K562 (cell line): ENCODE results near the gene ZSWIM4.

Experiments used
- GATAD2B ChIP-seq: fragments of 450-650 bp; IDR thresholded peaks from 2 replicates; pipeline ENCODE4 v1.6.1; 2017; ENCODE audit warnings: mild to moderate bottlenecking, borderline replicate concordance
- KDM1A ChIP-seq, 2 experiments: fragments of 450-650 bp; IDR thresholded peaks; 2 replicates each; pipeline ENCODE4 v1.6.1; 2016; ENCODE audit warnings: mild to moderate bottlenecking in 2 of 2
- SP2 ChIP-seq: IDR thresholded peaks from 2 replicates; pipeline ENCODE4 v1.6.1; 2011; ENCODE audit warnings: mild to moderate bottlenecking, low read depth, low read length, moderate library complexity; ENCODE audit not compliant: poor library complexity, severe bottlenecking; ENCODE audit errors: extremely low read depth
- ZBTB8A ChIP-seq: fragments of 450-650 bp; IDR thresholded peaks from 2 replicates; pipeline ENCODE4 v1.6.1; 2018; ENCODE audit warnings: mild to moderate bottlenecking, moderate library complexity; ENCODE audit not compliant: partially characterized antibody
- ZNF165 ChIP-seq: fragments of 250-450 bp; sonication (Bioruptor Pico); IDR thresholded peaks from 2 replicates; pipeline ENCODE4 v1.4.0; 2020; ENCODE audit warnings: borderline replicate concordance
- ZNF316 ChIP-seq: fragments of 450-650 bp; IDR thresholded peaks from 2 replicates; pipeline ENCODE4 v1.6.1; 2016
- TF ChIP-seq, protein P1 (sequence below): fragments of 450-650 bp; formaldehyde crosslinking; IDR thresholded peaks from 2 replicates; pipeline ENCODE4 v1.4.0; 2022; ENCODE audit warnings: missing genetic modification characterization

DNA sequence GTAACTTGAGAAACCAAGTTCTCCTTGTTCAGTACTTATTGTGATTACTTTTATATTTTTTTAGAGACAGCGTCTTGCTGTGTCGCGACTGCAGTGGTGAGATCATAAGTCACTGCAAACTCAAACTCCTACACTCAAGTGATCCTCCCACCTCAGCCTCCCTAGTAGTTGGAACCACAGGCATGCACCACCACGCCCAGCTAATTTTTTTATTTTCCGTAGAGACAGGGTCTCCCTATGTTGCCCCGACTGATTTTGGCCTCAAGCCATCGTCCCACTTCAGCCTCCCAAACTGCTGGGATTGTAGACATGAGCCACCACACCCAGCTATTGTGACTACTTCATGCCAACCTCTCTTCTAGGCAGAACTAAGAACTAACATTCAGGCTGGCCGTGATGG, 12.7 kb upstream of the ZSWIM4 start:
- no peak for TF ChIP-seq GATAD2B
- TF ChIP-seq KDM1A (IDR thresholded peaks at IDR 0.05) = no peak
- TF ChIP-seq ZNF165 (CRISPR knock-in tag) = no peak
- TF ChIP-seq ZBTB8A = no peak
- TF ChIP-seq SP2 = no peak
- no peak for TF ChIP-seq ZNF316
- TF ChIP-seq, protein P1, sequence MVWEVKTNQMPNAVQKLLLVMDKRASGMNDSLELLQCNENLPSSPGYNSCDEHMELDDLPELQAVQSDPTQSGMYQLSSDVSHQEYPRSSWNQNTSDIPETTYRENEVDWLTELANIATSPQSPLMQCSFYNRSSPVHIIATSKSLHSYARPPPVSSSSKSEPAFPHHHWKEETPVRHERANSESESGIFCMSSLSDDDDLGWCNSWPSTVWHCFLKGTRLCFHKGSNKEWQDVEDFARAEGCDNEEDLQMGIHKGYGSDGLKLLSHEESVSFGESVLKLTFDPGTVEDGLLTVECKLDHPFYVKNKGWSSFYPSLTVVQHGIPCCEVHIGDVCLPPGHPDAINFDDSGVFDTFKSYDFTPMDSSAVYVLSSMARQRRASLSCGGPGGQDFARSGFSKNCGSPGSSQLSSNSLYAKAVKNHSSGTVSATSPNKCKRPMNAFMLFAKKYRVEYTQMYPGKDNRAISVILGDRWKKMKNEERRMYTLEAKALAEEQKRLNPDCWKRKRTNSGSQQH (CRISPR knock-in tag) = no peak
